RWPE2 (cell line): ENCODE results near the gene ARHGAP30.

Source experiments
- ATAC-seq: fragments of 200-7000 bp; cut with Tn5 transposase; 3 replicates; pipeline ENCODE4 v1.9.1; 2021; ENCODE audit warnings: low read depth
- DNase-seq: peaks from one replicate; pipeline ENCODE4 v3.0.0-alpha.2; 2020; ENCODE audit warnings: low spot score
- H3K27ac ChIP-seq: fragments of 450-650 bp; 2 replicates; pipeline ENCODE4 v1.5.1; 2017; ENCODE audit warnings: mild to moderate bottlenecking; ENCODE audit not compliant: poor library complexity, severe bottlenecking
- H3K27me3 ChIP-seq: fragments of 250-450 bp; sonication (Bioruptor Pico); 2 replicates; pipeline ENCODE4 v1.5.1; 2021; ENCODE audit warnings: mild to moderate bottlenecking, moderate library complexity; ENCODE audit not compliant: insufficient read depth, poor library complexity, severe bottlenecking
- H3K36me3 ChIP-seq: fragments of 250-450 bp; sonication (Bioruptor Pico); 2 replicates; pipeline ENCODE4 v1.5.1; 2020; ENCODE audit warnings: low read depth, mild to moderate bottlenecking, moderate library complexity
- H3K4me1 ChIP-seq: fragments of 250-450 bp; sonication (Bioruptor Pico); 2 replicates; pipeline ENCODE4 v1.5.1; 2021; ENCODE audit warnings: mild to moderate bottlenecking, moderate library complexity; ENCODE audit not compliant: insufficient read depth, poor library complexity, severe bottlenecking
- H3K4me3 ChIP-seq: fragments of 250-450 bp; sonication (Bioruptor Pico); 2 replicates; pipeline ENCODE4 v1.5.1; 2021; ENCODE audit warnings: mild to moderate bottlenecking, moderate library complexity; ENCODE audit not compliant: severe bottlenecking
- H3K9me3 ChIP-seq: fragments of 250-450 bp; sonication (Bioruptor Pico); 2 replicates; pipeline ENCODE4 v1.5.1; 2021; ENCODE audit warnings: mild to moderate bottlenecking, moderate library complexity; ENCODE audit not compliant: severe bottlenecking
- TF ChIP-seq, protein P1 (sequence below): fragments of 450-650 bp; IDR thresholded peaks from one replicate; pipeline ENCODE4 v1.5.1; 2017; ENCODE audit warnings: mild to moderate bottlenecking, moderate library complexity; ENCODE audit not compliant: poor library complexity, severe bottlenecking

The ARHGAP30 gene

GRCh38 chr1:161006563-161006962 lies 63.1 kb downstream of the ARHGAP30 start:
- Histone ChIP-seq H3K9me3 (no peaks in the 10 kb centered on the region), H3K27ac (no peak overlapping the region), H3K36me3 (peaks cover 48% of the 10 kb centered on the region), H3K4me3 (no peak overlapping the region), H3K27me3 (no peaks in the 10 kb centered on the region), H3K4me1 (no peaks in the 10 kb centered on the region)
- TF ChIP-seq, protein P1, sequence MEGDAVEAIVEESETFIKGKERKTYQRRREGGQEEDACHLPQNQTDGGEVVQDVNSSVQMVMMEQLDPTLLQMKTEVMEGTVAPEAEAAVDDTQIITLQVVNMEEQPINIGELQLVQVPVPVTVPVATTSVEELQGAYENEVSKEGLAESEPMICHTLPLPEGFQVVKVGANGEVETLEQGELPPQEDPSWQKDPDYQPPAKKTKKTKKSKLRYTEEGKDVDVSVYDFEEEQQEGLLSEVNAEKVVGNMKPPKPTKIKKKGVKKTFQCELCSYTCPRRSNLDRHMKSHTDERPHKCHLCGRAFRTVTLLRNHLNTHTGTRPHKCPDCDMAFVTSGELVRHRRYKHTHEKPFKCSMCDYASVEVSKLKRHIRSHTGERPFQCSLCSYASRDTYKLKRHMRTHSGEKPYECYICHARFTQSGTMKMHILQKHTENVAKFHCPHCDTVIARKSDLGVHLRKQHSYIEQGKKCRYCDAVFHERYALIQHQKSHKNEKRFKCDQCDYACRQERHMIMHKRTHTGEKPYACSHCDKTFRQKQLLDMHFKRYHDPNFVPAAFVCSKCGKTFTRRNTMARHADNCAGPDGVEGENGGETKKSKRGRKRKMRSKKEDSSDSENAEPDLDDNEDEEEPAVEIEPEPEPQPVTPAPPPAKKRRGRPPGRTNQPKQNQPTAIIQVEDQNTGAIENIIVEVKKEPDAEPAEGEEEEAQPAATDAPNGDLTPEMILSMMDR = no peak
- ATAC-seq = no peak
- no peak for DNase-seq

DNA sequence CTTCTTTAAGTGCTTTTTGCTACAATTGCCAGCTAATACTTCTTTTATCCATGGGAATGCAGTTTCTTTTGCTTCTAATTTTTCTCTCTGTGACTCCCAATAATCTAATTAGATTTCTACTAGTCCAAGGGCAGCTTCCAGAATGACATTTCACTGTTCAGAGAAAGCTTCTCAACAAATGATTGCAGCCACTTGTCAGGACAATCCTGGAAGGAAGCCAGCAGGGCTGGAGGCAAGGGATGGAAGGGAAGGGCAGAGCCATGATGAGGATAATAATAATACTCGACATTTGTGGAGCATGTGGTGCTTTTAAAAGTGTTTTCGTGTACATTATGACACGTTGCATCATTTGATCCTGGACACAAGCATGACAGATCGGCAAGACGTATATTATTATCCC lies 68.2 kb downstream of the ARHGAP30 start:
- Histone ChIP-seq H3K9me3 (no peaks in the 10 kb centered on the region), H3K27me3 (no peaks in the 10 kb centered on the region), H3K4me3 (no peak overlapping the region), H3K4me1 (peaks cover 3% of the 10 kb centered on the region), H3K36me3 (peaks cover 60% of the 10 kb centered on the region), H3K27ac (no peak overlapping the region)
- TF ChIP-seq, protein P1 = no peak
- DNase-seq (no peak), ATAC-seq (no peak)

DNA sequence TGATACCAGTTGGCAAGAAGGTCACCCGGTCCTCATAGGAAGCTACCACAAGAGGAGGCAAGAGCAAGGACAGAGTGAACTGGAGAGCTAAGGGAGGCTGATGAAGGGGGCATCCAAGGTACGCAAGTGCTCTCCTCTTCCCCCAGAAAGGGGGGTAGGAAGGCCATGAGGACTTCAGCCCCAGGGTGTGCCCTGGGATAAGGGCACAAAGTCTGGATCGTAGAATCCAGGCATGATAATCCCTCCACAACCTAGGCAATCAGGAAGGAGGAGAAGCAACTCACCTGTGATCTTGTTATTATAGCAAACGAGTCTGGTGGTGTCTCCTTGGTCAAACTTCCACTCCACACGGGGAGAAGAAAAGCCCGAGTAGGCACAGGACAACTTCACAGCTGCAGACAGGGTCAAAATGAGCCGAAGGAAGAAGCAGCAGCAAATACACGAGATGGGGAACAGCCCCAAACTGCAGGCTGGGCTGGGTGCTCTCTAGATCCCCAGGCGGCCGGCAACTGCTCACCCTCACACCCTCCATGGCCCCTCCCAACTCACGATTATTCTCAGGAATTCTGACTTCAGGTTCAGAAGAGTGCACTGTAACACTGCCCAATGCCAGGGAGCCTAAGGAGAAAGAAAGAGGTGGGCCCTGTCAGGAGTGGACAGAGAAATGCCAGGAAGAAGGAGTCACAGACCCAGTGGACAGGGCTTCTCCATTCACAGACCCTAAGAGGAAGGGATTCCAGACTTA lies 68.8 kb downstream of the ARHGAP30 start:
- TF ChIP-seq, protein P1 = no peak
- Histone ChIP-seq H3K27me3 (no peaks in the 10 kb centered on the region), H3K4me3 (no peak overlapping the region), H3K9me3 (no peaks in the 10 kb centered on the region), H3K4me1 (peaks cover 9% of the 10 kb centered on the region), H3K36me3 (peaks cover 58% of the 10 kb centered on the region), H3K27ac (no peak overlapping the region)
- DNase-seq = no peak
- no peak for ATAC-seq

DNA sequence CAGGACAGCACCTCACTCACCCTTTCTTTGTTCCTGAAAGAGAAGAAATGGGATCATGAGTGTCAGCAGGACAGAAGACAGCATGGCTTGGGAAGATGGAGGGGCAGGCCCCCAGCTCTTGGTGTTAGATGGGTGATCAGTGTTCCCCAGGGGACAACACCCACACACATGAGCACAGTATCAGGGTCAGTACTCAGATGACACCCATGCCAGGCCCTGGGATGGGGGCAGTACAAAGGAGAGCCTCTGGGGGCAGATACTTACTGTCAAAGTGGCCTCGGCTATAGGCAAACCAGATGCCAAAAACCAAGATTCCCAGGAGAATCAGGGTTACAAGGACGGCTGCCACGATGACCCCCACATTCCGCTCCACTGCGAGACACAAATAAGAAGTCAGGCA lies 70.3 kb downstream of the ARHGAP30 start:
- no peaks in the 10 kb centered on the region for H3K27me3 ChIP-seq
- H3K9me3 ChIP-seq = no peaks in the 10 kb centered on the region
- no peak for DNase-seq
- ATAC-seq = no peak
- H3K36me3 ChIP-seq = peaks cover 58% of the 10 kb centered on the region
- H3K4me3 ChIP-seq = no peak overlapping the region
- peaks cover 19% of the 10 kb centered on the region for H3K4me1 ChIP-seq
- TF ChIP-seq, protein P1 = no peak
- H3K27ac ChIP-seq = no peak overlapping the region

- no peaks in the 10 kb centered on the region for H3K9me3 ChIP-seq
- TF ChIP-seq, protein P1 = peak; percentile 72
- peaks cover 19% of the 10 kb centered on the region for H3K4me1 ChIP-seq
- peaks cover 52% of the 10 kb centered on the region for H3K36me3 ChIP-seq
- DNase-seq = no peak
- peak overlapping the region; percentile 70 for H3K27ac ChIP-seq
- ATAC-seq = peak; percentile 71
- H3K4me3 ChIP-seq = no peak overlapping the region
- H3K27me3 ChIP-seq = no peaks in the 10 kb centered on the region
These were observed 72.2 kb downstream of the ARHGAP30 start for GRCh38 chr1:160997323-160998038.
